Measurements from ENCODE around the gene HDGFL1.

HDGFL1 gene

GRCh38 chr6:22621028-22621427 lies 51.7 kb downstream of the HDGFL1 start:
- Histone ChIP-seq H3K4me1 (ENCODE audit: low read length) (no peaks in the 10 kb centered on the region), H3K9me2 (replicated peaks; ENCODE audit: insufficient read depth, low read length) (no peaks in the 10 kb centered on the region), H3K4me3 (ENCODE audit: low read length) (no peak overlapping the region), H3K9ac (ENCODE audit: low read length) (no peak overlapping the region), H3K27me3 (replicated peaks; ENCODE audit: insufficient read depth, low read length) (no peaks in the 10 kb centered on the region), H3K79me2 (ENCODE audit: low read length) (no peaks in the 10 kb centered on the region), H4K20me1 (ENCODE audit: insufficient read depth, low read length) (no peaks in the 10 kb centered on the region), H3K36me3 (replicated peaks; ENCODE audit: insufficient read depth, low read length) (no peaks in the 10 kb centered on the region), H3K27ac (ENCODE audit: low read length) (no peak overlapping the region), H2AFZ (ENCODE audit: low read length) (no peak overlapping the region), H3K9me3 (replicated peaks; ENCODE audit: insufficient read depth, low read length) (no peaks in the 10 kb centered on the region), H3F3A (ENCODE audit: insufficient read depth, low read length) (no peaks in the 10 kb centered on the region), H3K4me2 (ENCODE audit: low read depth, low read length) (no peak overlapping the region)
- no peak for DNase-seq
- TF ChIP-seq EZH2phosphoT487 (IDR thresholded peaks at IDR 0.05; ENCODE audit: low read length) (no peak), EZH2 (optimal IDR thresholded peaks at IDR 0.05; ENCODE audit: low read depth, low read length) (no peak), CTCF (IDR thresholded peaks at IDR 0.05; ENCODE audit: low read length) (no peak)

All from MM.1S (cell line).